GM12875 (cell line): ENCODE results near the gene PXK.

Source experiments
- H3K4me3 ChIP-seq: one replicate; pipeline ENCODE4 v1.5.1; 2011; ENCODE audit warnings: low read depth, low read length, control low read depth
- CTCF ChIP-seq: IDR thresholded peaks from 2 replicates; pipeline ENCODE4 v1.5.1; 2011; ENCODE audit warnings: low read depth, mild to moderate bottlenecking, control low read depth, inconsistent platforms, low read length, moderate library complexity, borderline replicate concordance; ENCODE audit not compliant: insufficient read depth

The PXK gene

DNA sequence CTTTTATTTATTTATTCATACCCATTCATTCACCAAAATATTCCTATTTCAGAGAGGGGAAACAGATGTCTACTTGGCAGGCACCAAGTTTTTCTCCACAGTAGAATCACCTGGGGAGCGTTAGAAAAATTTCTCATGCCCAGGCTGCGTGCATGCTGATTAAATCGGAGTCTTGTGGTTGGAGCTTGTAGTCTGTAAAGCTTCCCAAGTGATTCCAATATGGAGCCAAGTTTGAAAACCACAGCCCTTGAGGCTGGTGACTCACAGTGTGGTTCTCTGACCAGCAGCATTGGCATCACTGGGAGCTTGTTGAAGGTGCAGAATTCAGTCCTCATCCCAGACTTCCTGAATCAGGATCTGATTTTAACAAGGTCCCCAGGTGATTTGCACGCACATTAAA lies 51.2 kb downstream of the PXK start:
- H3K4me3 ChIP-seq = no peak overlapping the region

DNA sequence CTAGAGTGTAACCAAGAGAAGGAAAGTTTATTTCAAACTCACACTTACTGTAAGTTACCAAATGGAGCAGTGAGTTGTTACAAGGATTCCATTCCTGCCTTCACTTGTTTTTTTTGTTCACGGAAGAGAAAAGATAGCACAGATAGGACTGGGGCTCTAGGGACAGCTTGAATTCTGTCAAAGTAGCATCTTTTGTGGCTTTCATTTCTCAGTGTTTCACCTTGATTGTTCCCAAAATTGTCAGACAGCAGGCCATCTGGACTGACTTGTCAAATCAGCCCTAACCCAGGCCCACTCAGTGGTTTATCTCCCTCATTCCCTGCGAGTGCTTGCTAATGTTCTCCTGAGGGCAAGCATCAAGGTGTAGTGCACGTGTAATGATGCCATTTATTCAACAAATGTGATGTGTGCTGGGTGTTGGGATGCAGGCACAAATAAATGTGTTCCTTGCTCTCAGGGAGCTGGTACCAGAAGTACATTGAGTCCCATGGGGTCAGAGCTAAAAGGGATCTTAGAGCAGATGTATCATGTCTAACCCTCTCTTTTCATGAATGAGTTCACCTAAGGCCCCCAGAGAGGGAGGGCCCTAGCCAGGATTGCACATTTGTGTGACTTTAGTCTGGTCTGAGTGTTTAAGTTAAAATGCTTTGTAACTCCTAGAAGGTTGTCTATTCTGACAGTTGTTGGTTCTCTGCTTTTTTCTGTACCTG lies 51.8 kb downstream of the PXK start:
- TF ChIP-seq CTCF = no peak
- no peak overlapping the region for H3K4me3 ChIP-seq

More for the DNA sequence above, 51.2 kb downstream of the PXK start:
- no peak for TF ChIP-seq CTCF

- no peak for TF ChIP-seq CTCF
- no peak overlapping the region for H3K4me3 ChIP-seq
Measured at GRCh38 chr3:58386626-58387365, 54.1 kb downstream of the PXK start.

DNA sequence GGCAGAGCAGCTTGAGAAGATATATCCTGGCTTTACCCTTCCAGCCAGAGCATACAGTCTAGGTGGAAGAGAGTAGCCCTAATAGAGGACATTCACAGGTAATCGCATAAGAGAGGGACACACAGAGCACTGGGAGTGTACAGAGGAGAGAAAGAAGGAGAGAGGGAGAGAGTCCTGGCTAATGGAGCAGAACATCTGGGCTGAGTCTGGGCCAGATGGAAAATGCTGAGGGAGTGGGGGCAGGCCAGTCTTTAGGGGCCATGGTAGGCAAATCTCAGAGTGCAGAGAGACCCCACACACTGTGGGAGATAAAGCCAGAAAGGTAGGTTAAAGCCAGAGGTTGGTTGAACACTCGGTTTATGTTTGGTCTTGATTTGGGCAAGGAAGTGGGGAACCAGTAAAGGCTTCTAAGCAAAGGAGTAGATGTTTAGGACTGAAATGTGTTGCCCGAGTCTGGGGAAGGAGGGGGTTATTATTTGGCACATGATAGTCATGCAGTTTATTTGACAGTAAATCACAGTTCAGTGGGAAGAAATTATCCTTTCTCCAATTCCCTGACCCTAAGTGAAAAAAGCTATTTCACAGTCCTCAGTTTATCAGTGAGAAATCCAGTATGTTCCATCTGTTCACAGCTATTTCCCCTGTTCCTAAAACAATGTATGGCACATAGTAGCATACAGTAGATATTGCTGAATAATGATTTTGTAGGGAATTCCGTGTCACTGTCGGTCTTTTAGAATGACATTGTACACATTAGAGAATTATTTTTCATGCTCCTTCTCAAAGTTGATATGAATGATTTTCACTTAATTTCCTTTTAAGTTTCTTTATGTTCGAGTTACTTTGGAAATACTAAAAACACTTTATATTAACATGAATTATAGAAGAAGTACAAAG lies 55.2 kb downstream of the PXK start:
- TF ChIP-seq CTCF = no peak
- H3K4me3 ChIP-seq = no peak overlapping the region

DNA sequence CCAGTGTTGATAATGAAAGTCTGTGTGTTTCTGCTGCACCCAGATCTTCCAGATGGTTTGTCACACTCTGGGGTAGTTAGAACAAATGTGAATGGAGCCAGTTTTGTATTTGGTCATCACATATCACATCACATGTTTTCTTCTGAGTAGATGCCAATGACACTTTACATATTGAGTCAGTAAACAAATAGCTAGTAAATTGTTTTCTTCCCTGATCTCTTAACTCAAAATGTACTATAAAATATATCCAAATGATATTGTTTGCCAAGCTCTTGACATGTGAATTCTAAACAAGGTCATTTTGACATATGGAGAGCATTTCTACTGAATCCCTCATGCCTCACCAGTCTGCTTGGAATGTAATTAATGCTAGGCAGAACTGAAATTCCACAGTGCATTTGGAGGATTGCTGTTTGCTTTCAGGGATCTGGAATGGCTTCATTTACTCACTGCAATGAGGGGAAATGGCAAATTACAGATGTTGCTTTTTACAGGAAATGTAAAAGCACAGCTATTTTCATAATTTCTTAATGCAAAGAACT lies 55.9 kb downstream of the PXK start:
- TF ChIP-seq CTCF = no peak

DNA sequence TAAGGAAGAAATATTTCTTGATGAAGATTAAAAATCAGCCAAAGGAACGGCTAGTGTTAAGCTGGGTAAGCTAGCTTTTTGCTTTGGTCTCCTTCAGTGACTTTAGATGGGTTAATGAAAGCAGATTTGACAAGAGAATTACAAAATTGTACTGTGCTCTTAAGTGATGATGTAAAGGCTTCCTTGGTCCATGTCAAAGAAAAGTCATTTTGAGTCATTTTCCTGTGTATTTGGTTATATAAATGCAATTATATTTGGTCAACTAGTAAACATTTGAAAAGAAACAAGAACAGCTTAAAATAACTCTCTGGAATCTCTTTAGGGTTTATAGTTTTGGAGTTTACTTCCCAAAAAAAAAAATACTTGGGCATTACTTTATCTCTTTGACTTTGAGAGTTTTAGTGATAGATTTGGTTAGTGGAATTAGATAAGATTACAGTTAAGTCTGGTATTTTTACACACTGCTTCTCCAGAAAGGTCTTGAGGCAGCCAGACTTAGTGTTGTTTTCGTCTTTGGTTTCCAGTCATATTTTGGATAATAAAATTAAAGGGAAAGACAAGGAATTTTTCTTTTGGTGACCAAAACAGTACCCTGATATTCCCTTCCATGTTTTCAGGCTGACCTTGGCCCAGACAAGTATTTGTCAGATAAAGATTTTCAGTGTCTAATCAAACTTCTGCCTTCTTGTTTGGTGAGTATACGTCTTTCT lies 58.6 kb downstream of the PXK start:
- no peak overlapping the region for H3K4me3 ChIP-seq
- no peak for TF ChIP-seq CTCF

More for the DNA sequence above, 55.9 kb downstream of the PXK start:
- no peak overlapping the region for H3K4me3 ChIP-seq
